Suppressor macrophage (primary cell): Measurements from ENCODE around the gene GBA2.
A peak's percentile ranks its signal among the peaks of the same experiment; 100 is the strongest.

ENCODE experiments used
- DNase-seq, 4 experiments: peaks; one replicate each; pipeline ENCODE4 v3.0.0-alpha.2; 2020 to 2022

The GBA2 gene

DNA sequence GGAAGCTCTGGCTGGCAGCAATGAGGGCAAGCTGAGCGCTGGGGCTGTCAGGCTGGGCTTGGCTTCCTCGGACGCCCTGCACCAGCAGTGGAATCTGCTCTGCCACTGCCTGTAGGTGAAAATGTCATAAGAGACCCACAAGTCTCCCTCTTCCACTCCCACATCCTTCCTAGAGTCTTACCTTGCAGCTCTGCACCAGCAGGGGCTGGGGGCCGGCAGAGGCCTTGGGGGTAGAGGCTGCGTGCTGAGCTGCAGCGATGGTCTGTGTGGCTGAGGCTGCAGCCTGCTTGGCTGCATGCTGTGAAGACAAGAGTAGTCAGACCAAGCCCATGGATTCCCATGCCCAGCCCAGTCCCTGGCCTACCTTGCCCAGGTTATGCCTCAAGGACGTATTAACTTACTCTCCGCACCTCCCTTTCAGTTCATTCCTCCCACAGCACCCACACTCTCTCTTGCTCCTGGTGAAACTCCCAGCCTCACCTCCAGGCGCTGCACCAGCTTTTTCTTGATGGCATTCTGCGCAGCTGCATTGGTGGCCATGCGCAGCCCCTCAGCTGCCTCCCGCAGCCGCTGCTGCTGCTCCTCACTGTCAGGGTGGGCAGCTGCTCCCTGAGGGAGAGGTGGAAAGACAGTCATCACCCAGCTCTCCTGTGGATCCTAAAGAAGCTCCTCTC is 34.3 kb downstream of the GBA2 start:
- no peak for DNase-seq

DNA sequence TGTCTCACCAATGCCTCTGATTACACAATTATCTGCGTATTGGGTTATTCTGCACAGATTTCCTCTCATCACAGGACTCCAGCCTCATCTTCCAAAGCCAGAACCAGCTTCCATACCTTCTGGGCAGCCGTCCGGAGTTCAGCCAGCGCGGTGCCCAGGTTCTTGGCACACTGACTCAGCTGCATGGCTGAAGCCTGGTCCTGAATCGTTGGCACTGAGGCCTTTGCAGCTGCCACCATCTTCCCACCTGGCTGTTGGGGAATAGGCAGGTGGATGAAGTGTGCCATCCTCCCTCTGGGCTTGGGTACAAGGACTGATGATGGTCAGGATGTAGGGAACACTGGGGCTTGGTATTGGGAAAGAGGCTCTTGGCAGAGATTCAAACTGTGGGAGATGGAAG is 34.9 kb downstream of the GBA2 start:
- no peak for DNase-seq

DNA sequence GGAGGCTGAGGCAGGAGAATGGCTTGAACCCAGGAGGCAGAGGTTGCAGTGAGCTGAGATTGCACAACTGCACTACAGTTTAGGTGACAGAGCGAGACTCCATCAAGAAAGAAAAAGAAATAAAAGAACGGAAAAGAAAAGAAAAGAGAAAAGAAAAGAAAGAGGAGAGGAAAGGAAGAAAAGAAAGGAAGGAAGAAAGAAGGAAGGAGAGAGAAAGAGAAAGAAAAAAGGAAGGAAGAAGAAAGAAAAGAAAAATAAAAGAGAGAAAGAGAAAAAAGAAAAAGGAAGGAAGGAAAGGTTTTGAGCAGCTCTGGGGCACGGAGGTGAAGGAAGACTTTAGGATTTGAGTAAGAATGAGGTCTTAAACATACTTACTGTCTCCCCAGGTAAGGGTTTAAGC is 35.5 kb downstream of the GBA2 start:
- no peak for DNase-seq

DNA sequence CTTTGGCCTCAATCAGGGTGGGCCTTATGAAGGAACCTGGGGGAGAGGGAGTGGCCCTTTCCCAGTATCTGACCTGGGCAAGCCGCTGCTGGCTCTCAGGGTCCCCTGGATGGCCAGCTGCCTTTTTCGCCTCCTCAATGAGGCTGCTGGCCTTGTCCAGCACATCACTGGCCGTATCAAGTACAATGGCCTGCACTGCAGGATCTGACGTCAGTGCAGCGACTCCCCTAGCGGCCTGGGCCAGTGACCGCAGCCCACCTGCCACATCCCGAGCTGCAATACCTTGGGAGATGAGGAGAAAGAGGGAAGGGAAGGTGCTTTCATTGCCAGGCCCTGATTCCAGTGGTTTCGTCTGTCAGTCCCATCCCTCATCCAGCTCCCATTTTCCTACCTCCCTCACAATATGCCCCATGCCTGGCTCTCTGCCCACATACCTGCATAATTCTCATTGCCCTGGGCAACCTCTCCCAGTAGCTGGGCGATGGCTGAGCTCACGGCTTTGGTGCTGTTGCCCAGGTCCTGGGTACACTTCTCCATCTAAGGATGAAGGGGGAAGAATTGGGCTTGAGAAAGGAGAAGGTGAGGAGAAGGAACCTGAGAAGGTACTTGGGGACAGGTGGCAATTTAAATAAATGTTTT is 36.1 kb downstream of the GBA2 start:
- DNase-seq: no peak

DNA sequence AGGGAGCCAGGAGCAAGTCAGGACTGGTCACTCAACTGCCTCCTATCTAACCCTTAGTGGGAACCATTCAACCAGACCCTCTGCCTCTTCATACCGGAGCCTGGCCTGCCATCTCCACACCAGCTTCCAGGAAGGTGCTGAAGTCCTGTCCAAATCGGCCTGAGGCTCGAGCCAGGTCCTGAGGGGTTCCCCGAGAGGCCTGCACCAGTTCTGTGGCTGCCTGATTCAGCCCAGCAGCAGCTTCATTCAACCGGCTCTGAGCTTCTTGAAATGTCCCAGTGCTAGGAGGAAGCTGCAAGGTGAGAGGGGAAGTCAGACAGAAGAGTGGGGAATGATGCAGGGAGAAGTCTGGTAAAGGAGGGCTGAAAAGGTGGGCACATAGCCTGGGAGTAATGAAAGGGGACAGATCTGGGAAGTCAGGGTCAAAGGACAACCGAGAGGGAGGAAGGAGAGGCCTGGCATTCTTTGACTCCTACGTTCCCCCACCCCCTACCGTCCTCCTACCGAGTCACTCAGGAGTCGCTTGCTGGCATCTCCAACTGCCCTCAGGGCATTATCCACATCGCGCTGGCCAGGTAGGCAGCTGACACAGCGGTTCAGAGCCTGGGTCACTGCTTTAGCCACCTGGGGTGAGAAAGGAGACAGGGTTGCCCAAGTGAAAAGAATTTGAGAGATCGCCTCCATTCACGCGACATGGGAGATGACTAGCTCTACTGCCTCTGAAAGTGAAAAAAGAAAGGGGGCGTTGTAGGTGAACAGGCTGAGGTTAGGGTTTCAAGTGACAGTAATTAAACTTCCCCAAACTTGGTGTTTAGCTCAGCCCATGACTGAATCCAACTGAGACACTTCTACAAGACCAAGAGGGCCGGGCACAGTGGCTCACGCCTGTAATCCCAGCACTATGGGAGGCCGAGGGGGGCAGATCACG is 37.3 kb downstream of the GBA2 start:
- DNase-seq: no peak

DNA sequence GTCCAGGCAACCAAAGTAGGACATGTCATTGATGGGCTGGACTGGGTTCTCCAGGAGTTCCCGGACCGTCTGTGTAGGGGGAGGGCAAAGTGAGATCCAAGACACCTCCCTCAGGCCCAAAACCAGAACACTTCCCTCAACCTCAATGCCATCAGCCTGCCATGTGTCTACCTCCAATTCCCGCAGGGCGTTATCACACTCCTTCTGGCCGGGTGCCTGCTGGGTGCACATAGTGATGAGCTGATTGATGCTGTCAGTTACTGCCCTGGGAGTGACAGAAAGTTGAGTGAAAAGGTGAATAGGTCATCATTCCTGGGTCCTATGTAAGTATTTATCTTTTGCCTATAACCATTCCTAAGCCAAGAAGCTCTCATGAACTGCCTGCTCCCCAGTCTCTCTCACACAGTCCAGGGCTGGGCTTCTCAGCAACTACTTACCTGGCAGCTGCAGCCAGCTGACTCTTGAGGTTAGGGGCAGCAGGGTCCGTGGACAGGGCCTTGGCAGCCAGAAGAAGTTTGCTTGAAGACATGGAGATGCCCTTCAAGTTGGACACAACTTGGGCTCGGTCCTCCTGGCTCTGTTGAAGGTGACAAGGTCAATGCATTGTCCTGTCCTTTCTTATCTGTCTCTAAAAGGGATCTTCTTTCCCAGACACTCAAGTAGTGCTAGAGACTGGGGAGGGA is 38.1 kb downstream of the GBA2 start:
- no peak for DNase-seq

DNA sequence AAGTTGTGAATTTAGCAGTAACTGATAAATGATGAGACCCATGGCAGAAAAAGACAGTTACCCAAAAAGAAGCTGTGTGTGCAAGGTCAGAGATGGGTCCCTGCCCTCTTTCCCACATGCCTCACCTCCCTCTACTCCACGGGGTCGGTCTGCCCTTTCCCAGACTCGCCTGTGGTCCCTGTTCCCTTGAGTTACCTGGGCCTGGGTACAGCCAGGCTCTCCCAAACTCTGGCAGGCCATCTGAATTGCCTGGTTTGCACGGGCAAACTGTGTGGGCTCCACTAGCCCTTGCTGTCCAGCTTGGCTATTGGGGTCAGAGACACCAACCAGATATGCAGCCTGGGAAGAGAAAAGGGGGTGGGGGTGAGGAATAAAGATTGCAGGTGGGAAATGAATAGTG is 40.9 kb downstream of the GBA2 start:
- DNase-seq: no peak

DNA sequence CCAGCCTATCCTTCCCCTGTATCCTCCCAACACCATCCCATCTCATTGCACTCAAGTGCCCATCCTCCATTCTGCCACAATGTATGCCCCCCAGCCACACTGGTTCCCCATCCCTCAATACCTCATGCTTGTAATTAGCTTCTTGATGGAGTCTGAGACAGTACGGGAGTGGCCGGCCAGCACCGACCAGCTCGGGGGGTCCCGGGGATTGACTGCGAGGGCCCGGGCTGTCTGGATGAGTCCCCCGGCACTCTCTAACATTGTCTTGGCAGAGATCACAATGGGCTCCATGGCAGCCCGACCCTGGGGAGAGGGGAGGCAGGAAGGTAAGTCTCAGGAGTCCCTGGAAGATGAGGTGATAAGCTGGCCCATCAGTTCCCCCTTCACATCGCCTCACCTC is 42.1 kb downstream of the GBA2 start:
- DNase-seq: no peak

DNA sequence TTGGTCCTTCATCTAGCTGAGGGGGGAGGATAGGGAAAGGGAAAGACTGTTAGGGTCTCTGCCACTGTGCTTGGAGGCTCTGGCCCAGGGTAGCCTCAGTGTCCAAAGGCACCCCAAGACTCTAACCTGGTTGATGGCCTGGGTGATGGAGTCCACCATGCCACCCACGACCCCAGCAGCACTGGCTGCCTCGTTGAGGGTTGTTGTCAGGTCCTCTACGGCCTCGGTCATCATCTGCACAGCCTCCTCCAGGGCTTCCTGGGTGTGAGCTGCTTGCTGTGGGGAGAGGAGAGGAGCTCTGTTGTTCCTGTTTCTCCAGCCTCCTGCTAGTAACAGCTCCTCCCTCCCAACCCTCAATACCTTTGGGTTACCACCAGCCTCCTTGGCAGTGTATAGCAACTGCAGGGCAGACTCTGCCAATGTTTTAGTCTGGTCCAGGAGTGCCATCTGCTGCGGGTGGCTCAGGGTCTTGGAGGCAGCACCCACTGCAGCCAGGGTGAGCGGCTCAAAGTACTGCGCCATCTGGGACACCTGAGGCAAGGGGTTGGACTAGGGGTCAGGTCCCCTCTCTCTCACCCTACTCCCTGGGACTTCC is 43.1 kb downstream of the GBA2 start:
- no peak for DNase-seq

DNA sequence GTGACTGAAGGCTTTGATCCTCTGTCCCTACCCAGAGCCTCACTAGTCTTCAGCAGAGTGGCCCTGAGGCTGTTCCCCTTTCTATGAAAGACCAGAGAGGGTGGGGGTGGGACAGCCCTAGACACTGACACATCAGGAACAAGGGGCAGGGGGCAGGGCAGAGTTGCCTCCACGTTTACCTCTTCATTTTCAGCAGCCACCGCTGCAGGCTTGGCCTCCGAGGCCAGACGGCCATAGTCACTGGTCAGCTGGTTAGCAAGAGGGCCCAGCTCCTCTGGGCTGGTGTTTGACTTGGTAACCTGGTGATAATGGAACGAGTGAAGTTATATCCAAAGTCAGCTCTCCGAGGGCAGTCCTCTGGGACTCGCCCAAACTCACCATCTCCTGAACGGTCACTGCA is 43.7 kb downstream of the GBA2 start:
- peak in 1 of 4 experiments; percentile 20 for DNase-seq

DNA sequence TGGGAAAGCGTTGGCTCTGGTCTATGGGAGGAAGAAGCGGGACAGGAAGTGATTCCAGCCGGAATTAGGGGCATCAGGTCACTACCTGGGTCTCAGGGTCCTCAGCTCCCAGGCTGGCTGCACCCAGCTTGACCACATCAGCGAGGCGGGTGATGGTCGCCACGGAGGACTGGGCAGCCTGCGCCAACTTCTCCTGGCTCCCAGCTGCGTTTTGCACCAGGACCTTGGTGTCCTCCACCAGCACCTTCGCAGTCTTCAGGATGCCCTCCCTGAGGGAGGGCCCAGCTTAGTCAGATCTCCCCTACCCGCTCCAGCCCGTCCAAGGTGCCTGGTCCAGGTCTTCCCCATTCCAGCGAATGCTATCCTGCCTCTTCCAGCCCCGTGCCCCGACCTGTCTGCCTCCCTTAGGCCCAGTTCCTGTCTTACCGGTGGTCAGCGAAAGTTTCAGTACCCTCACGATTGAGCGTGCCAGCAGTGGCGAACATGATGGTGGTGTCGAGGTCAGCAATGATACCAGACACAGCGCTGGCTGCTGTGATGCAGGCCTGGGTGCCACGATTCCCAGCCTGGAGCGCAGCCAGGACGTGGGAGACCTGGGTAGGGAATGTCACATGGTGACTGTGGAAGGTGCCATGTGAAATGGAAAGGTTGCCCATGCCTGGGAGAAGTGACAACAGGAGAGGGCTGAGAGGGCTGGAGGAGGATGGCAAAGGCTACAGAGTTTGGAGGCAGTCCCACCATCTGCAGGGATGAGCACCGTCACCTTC is 44.9 kb downstream of the GBA2 start:
- DNase-seq: no peak

DNA sequence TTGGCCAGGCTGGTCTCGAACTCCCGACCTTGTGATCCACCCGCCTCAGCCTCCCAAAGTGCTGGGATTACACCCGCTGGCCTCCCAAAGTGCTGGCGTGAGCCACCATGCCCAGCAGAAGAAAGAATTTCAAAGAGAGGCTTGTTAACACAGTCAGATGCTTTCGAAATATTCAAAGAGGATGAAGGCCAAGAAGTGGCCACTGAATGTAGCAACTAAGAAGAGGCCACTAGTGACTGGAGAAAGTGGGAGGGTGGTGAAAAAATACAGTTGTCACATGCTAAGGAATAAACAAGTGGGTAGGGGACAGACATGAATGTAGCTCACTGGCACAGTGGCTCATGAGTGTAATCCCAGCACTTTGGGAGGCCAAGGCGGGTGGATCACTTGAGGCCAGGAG is 46.3 kb downstream of the GBA2 start:
- DNase-seq: peak in 3 of 4 experiments; percentile 24 to 54 (median 46)

DNA sequence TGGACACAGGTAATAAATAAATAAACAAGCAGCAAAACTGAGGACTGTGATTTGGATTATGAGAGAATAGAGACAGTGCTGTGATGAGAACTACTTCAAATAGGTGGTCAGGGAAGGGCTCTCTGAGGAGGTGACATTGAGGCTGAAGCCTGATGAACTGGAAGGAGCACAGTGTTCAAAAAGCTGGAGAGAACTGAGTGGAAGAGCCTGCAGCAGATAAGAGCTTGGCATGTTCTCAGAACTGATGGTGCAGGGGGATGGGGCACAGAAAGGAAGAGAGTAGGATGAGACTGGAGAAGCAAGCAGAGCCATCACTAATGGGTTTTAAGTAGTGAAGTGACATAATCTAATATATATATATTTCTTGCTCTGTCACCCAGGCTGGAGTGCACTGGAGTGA is 48.1 kb downstream of the GBA2 start:
- DNase-seq: no peak

DNA sequence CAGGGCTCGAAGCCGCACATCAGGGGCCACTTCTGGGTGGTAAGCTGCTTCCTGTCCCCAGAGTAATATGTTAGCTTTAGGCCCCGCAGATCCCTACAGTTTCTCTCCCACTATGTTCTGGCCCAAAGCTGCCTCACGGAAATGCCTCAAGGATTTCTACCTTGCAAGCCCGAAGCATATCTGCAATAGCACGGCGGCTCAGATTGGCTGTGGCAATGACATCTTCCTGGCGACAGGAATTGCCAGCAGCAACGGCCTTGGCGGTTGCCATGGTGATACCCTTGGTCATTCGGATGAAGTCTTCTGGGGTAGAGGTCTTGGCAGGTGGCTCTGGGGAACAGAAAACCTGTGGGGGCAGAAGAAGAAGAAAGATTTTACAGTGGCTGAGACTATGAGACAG is 49.0 kb downstream of the GBA2 start:
- DNase-seq: no peak

DNA sequence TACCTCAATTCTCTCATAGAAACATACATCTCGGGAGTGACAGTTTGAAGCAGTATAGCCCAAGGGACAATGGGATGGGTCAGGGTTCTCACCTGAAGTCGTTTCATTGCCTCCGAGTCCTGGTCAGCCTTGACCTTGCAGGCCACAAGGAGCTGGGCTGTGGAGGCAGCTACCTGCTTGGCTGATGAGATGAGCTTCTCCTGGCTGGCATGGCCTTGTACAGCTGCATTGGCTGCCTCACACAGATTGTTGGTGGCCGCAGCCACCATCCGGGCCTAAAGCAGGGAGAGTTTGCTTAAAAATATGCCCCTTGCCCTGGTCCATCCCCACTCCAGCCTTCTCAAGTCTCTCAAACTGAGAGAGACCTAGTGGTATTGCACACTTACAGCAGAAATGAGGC is 50.8 kb downstream of the GBA2 start:
- no peak for DNase-seq

DNA sequence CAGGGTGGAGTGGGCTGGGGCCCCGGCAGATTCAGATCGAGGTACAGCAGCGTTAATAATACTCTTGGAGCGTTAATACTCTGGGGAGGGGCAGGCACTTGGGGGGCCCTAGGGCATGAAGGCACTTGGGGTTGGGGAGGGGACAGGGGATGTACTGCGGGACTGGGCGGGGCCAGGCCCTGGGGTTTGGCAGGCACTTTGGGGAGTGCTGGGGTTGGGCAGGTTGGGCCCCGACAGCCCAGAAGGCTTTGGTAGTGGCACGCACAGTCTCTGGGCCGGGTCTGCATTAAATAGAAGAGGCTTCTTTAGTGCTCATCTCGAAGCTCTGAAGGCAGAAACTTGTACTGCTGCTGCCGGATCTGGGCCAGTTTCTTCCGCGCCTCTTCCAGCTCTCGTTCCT is 51.5 kb downstream of the GBA2 start:
- no peak for DNase-seq

DNA sequence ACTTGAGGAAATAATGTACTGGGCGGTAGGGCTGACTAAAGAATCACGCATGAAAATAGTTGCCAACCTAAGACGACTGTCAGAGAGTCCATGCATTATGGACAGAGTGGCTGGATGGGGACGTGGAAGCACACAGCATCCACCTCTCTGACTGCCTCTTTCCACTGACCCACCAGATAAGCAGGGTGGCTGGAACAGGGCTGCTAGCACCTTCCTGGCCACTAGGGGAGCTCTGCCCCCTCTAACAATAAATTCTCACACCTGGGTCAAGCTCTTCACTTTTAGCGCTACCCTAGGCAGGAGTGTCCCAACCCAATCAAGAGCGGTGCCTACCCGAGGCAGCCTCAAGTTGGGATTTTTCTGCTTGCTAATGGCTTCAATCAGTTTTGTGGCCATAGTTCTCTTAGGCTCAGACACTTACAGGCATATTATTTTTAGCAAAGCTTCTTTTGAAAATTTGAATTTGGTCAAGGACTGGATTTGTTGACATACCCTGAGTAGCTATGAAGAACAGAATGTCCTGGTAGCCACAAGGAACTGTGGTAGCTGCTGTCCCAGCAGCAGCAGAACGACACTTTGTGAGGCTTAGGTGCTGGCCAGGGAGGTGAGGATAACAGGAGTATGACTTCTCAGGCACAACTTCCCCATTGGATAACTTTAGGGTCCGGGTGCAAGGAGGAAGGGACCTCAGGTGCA is 52.4 kb downstream of the GBA2 start:
- DNase-seq: peak; percentile 25 to 67 (median 52)

DNA sequence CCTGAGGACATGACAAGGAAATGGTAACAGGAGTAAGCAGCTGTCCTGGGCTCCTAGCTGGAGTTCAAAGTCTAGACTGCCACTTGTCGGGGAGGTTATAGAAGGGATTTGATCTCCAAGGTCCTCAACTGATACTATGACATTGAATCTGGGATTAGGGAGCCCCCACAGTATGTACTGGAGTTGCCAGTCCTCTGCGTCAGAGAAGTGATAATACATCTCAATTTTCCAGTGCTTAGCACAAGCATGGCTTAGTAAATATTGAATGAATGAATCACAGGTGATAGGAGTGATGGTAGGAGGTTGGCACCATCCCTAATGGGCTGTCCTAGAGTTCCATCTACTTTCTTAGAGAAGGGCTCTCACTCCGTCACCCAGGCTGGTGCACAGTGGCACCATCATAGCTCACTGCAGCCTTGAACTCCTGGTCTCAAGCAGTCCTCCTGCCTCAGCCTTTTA is 53.1 kb downstream of the GBA2 start:
- no peak for DNase-seq

DNA sequence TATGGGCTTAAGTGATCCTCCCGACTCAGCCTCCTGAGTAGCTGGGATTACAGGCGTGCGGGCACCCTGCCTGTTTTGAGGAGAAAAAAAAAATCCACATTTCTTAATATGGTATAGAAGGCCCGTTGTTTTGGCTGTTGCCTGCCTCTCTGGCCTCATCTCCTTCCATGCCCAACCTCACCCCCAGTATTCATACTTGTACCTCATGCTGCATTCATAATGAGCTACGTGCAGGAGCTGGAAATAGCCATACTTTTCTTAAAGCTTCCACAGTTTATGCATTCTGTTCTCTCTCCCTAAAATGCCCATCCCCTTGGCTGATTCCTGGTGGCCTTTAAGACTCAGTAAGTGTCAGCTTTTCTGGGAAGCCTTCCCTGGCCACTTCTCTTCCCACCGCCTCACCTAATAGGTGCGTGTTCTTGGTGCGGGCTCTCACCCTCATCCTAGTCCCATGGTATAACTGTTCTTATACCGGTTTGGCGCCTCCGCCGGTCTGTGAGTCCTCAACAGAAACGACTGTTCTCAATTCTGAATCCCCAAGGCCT is 57.2 kb downstream of the GBA2 start:
- no peak for DNase-seq

DNA sequence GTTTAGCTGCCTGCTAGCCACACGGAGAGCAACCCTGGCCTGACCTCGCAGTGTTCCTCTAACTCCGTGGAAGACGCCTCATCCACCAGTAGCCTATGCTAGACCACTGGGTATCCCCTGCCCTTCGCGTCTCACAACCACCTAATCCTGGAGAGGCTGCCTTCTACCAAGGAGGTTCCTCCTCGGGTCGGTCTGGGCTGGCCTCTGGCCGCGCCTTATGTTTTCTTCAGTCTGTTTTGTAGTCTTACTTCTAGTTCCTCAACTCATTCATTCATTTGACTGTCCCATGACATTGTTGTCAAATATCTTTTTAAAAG is 57.7 kb downstream of the GBA2 start:
- DNase-seq: peak; percentile 53 to 72 (median 64)
